HL-60 (cell line): Measurements from ENCODE around the gene WT1.

ENCODE experiments used
- DNase-seq, 2 experiments: peaks; one replicate each; pipeline ENCODE4 v3.0.0-alpha.2; 2010 to 2020; ENCODE audit warnings: low read depth in 1 of 2, low spot score in 1 of 2
- H3K27ac ChIP-seq: fragments of 250-450 bp; sonication (Bioruptor Pico); replicated peaks from 2 replicates; pipeline ENCODE4 v1.5.1; 2020; ENCODE audit warnings: mild to moderate bottlenecking, moderate library complexity
- H3K27me3 ChIP-seq: fragments of 250-450 bp; sonication (Bioruptor Pico); 2 replicates; pipeline ENCODE4 v1.5.1; 2021; ENCODE audit warnings: mild to moderate bottlenecking, moderate library complexity; ENCODE audit not compliant: insufficient read depth, poor library complexity, severe bottlenecking
- H3K4me3 ChIP-seq: replicated peaks from 2 replicates; pipeline ENCODE4 v1.5.1; 2011; ENCODE audit warnings: mild to moderate bottlenecking, control low read depth, low read length; ENCODE audit not compliant: insufficient read depth
- GABPA ChIP-seq: IDR thresholded peaks from 2 replicates; pipeline ENCODE4 v1.6.1; 2012; ENCODE audit warnings: low read depth
- POLR2AphosphoS5 ChIP-seq: IDR thresholded peaks from 2 replicates; pipeline ENCODE4 v1.6.1; 2012; ENCODE audit warnings: low read depth
- SPI1 ChIP-seq: IDR thresholded peaks from 2 replicates; pipeline ENCODE4 v1.6.1; 2012; ENCODE audit warnings: low read depth, mild to moderate bottlenecking, borderline replicate concordance
- TF ChIP-seq, protein P1 (sequence below): IDR thresholded peaks from one replicate; pipeline ENCODE4 v1.5.1; 2011; ENCODE audit warnings: low read length, control low read depth, inconsistent platforms; ENCODE audit not compliant: insufficient read depth
- TF ChIP-seq, protein P2 (sequence below): IDR thresholded peaks from 2 replicates; pipeline ENCODE4 v1.6.1; 2012; ENCODE audit warnings: low read depth; ENCODE audit not compliant: insufficient replicate concordance

Gene WT1

DNA sequence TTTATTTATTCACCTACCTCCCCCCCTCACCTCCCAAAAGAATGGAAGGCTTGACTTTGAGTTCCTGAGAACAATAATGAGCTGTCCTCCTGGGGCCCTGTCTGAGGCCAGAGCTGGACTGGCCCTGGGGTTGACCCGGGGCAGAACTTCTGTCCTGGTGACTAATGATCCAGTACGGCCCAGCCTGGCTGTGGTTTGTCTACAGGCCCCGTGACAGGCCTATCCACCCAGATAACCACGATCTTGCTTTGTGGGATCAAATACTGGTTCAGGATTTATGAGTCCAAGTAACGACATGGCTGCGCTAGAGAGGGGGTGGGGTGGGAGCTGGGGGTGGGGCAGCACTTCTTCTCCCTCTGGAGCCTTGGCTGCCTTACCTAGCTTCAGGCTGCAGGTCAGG lies 81.5 kb downstream of the WT1 start:
- no peak for DNase-seq
- no peaks in the 10 kb centered on the region for H3K27me3 ChIP-seq
- H3K27ac ChIP-seq, result no peak overlapping the region
- no peak for TF ChIP-seq POLR2AphosphoS5
- TF ChIP-seq, protein P1, sequence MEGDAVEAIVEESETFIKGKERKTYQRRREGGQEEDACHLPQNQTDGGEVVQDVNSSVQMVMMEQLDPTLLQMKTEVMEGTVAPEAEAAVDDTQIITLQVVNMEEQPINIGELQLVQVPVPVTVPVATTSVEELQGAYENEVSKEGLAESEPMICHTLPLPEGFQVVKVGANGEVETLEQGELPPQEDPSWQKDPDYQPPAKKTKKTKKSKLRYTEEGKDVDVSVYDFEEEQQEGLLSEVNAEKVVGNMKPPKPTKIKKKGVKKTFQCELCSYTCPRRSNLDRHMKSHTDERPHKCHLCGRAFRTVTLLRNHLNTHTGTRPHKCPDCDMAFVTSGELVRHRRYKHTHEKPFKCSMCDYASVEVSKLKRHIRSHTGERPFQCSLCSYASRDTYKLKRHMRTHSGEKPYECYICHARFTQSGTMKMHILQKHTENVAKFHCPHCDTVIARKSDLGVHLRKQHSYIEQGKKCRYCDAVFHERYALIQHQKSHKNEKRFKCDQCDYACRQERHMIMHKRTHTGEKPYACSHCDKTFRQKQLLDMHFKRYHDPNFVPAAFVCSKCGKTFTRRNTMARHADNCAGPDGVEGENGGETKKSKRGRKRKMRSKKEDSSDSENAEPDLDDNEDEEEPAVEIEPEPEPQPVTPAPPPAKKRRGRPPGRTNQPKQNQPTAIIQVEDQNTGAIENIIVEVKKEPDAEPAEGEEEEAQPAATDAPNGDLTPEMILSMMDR, result no peak
- TF ChIP-seq, protein P2, sequence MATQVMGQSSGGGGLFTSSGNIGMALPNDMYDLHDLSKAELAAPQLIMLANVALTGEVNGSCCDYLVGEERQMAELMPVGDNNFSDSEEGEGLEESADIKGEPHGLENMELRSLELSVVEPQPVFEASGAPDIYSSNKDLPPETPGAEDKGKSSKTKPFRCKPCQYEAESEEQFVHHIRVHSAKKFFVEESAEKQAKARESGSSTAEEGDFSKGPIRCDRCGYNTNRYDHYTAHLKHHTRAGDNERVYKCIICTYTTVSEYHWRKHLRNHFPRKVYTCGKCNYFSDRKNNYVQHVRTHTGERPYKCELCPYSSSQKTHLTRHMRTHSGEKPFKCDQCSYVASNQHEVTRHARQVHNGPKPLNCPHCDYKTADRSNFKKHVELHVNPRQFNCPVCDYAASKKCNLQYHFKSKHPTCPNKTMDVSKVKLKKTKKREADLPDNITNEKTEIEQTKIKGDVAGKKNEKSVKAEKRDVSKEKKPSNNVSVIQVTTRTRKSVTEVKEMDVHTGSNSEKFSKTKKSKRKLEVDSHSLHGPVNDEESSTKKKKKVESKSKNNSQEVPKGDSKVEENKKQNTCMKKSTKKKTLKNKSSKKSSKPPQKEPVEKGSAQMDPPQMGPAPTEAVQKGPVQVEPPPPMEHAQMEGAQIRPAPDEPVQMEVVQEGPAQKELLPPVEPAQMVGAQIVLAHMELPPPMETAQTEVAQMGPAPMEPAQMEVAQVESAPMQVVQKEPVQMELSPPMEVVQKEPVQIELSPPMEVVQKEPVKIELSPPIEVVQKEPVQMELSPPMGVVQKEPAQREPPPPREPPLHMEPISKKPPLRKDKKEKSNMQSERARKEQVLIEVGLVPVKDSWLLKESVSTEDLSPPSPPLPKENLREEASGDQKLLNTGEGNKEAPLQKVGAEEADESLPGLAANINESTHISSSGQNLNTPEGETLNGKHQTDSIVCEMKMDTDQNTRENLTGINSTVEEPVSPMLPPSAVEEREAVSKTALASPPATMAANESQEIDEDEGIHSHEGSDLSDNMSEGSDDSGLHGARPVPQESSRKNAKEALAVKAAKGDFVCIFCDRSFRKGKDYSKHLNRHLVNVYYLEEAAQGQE, result no peak
- no peak for TF ChIP-seq GABPA
- TF ChIP-seq SPI1, result no peak
- no peak overlapping the region for H3K4me3 ChIP-seq

DNA sequence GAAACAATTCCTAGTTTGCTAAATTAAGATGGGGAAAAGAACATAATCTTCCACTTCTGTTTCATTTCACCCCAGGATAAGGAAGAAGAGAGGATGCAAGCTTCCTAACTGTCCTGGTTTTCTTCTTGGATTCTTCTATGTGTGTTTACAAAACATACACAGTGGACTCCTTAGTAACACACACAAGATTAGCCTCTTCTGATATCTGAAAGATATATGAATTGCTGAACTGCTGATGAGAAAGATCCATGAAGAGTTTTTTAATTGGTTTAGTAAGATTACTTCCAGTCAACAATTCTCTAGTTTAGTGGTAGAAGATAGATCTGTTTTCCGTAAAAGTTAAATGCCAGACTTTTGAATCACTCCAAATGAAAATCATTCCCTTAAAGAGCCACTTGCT lies 86.8 kb downstream of the WT1 start:
- Histone ChIP-seq H3K27me3 (no peaks in the 10 kb centered on the region), H3K4me3 (no peak overlapping the region), H3K27ac (no peak overlapping the region)
- no peak for TF ChIP-seq POLR2AphosphoS5
- TF ChIP-seq, protein P2, result no peak
- DNase-seq, result no peak

DNA sequence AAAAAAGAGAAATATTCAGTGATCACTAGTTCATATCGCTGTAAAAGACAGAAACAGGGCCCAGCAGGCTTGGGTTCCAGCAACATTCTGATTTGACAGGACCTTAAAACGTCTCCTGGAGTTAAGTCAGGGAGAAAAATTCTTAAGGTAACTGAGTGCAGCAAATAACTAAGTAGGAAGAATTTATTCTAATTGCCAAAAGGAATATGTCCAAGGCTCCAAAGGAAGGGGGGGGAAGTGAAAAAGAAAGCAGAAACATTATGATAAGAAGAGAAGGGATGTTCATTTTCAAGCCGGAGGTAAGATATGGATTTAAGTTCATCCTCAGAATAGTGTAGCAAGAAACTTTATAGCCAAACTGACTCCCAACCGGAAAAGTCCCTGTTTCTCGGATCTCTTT lies 90.4 kb downstream of the WT1 start:
- H3K27ac ChIP-seq, result no peak overlapping the region
- H3K27me3 ChIP-seq, result no peaks in the 10 kb centered on the region
- no peak for TF ChIP-seq POLR2AphosphoS5
- TF ChIP-seq, protein P2, result no peak
- no peak for TF ChIP-seq SPI1
- TF ChIP-seq, protein P1, result no peak
- no peak for TF ChIP-seq GABPA
- no peak for DNase-seq
- no peak overlapping the region for H3K4me3 ChIP-seq
